GM18498 (cell line): ENCODE measurements around the gene CNTN6.

Source experiments
- ATAC-seq: cut with Tn5 transposase; IDR thresholded peaks from one replicate; pipeline ENCODE4 v1.9.1; 2021; ENCODE audit warnings: mild to moderate bottlenecking, moderate library complexity; ENCODE audit not compliant: unreplicated experiment

CNTN6 gene

GRCh38 chr3:1400571-1400970, 307.7 kb downstream of the CNTN6 start:
- no peak for ATAC-seq

DNA sequence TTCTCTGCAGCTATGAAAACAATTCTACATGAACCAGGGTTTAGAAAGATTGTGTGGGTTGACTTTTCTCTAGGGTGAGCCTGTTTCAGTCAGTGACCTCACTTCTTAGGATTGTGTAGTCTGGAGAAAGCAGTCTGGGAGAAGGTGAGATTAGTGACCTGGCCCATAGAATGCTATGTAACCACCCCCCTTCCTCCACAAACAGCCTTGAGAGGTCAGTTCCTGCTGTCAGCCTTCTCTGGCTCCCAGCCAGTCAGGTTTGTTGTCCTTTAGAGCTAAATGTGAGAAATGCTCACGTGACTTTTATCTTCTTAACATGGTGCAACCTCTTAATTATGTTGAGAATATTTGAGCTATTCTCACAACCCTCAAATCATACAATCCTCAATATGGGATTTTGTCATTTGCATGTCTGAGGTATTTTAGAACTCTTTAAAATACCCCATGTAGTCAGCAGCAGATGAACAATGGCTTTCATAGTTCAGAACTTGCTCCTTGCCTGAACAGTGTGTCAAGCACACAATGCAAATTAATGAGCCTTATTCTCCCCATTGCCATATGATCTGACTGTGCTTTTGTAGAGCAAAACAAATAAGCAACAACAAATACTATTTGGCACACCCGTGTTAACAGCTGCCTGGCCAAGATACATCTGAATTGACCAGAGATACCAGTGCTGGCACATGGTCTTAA, 311.6 kb downstream of the CNTN6 start:
- no peak for ATAC-seq

- no peak for ATAC-seq
Observed at GRCh38 chr3:1406250-1406649, 313.4 kb downstream of the CNTN6 start.

DNA sequence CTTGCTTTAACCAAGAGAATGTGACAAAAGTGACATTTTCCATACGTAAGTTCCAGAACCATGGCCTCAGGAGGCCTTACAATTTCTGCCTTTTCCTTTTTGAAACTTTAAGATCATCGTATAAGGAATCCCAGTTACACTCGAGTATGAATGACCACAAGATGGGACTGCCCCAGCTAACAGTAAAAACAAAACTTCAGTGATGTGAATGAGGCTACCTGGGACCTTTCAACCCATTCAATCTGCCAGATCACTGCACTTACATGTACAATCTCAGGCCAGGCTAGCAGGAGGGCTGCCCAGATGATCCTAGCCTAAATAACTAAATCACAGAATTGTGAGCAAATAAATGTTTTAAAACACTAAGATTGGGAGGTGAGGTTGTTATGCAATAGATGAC, 328.8 kb downstream of the CNTN6 start:
- no peak for ATAC-seq

- no peak for ATAC-seq
Observed at GRCh38 chr3:1423566-1424089, 330.8 kb downstream of the CNTN6 start.

GRCh38 chr3:1439395-1439794, 346.6 kb downstream of the CNTN6 start:
- ATAC-seq, result no peak

DNA sequence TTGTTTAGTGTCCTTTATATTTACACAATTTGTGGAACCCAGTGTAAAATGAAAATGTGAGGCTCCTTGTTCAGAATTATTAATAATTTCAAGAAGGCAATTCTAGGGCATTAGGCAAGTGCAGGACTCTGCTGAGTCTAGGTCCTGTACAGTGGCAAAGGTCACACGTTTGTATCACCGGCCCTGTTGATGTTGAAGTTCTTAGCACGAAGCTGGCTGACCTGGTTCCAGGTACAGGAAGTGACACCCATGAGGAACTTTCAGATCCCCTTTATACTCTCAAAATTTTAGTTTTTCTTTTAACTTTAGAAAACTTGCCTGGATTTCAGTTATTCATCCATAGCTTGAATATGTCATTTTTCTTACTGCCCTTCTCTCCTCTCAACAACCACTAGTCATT, 349.4 kb downstream of the CNTN6 start:
- ATAC-seq, result no peak

GRCh38 chr3:1444195-1444594, 351.4 kb downstream of the CNTN6 start:
- no peak for ATAC-seq

DNA sequence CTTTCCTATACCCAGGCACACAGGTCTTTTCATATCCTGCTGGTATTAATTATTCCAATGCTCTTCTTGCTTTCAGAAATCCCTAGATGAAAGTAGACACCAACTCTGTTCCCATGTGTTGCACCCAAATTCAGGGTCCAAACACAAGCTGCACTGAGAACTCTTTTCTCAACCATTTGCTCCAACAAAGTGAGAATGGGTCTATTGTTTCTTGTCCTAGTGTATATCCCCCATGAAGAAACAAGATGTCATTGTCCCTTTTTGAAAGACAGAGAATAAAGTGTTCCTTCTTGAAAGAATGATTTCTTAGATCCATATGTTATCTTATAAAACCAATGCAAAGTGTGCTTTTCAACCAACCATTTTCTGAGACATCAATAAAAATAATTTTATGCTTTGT, 353.7 kb downstream of the CNTN6 start:
- no peak for ATAC-seq

DNA sequence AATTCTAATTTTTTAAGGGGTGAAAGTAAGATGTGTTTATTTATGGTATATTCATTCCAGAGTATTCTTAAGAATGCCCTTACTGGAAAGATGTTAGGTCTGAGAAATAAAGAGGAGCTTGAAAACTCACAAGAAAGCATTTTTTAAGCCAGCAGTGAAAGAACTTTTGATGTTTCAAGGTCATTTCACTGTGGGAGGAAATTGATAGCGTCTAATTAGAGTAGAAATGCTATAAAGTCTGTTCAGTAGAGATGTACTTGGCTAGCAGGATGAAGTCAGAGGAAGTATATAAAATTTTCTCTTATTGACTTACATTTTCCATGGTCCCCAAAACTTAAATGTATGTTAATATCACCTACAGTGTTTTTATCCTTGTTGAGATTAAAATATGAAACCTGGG, 354.6 kb downstream of the CNTN6 start:
- ATAC-seq, result no peak

- no peak for ATAC-seq
Observed at GRCh38 chr3:1448443-1448842, 355.6 kb downstream of the CNTN6 start.
